Mucosa of descending colon (tissue), 3 donors: ENCODE results near the gene RGS11. TPM values are rescaled to one million over a fixed set of nuclear protein-coding genes. Genes with fewer than 3 reads are reported as not detected.

Experiments used
- ATAC-seq: fragments of 200-7000 bp; cut with Tn5 transposase; one replicate; pipeline ENCODE4 v1.9.1; 2020; ENCODE audit warnings: mild to moderate bottlenecking, moderate library complexity
- DNase-seq, 3 donors: peaks; one replicate each; pipeline ENCODE4 v3.0.0-alpha.2; 2020
- H3K36me3 ChIP-seq: fragments of 200-600 bp; one replicate; pipeline ENCODE4 v1.8.0; 2021; ENCODE audit warnings: low read depth, mild to moderate bottlenecking
- H3K4me1 ChIP-seq: fragments of 200-600 bp; one replicate; pipeline ENCODE4 v1.8.0; 2021; ENCODE audit warnings: low read depth, mild to moderate bottlenecking
- H3K4me3 ChIP-seq: fragments of 200-600 bp; one replicate; pipeline ENCODE4 v1.8.0; 2021; ENCODE audit warnings: mild to moderate bottlenecking
- H3K9me3 ChIP-seq: fragments of 200-600 bp; one replicate; pipeline ENCODE4 v1.8.0; 2021; ENCODE audit warnings: mild to moderate bottlenecking
- intact Hi-C, 2 donors: fragments of 100-400 bp; cut with DNase I in 1 of 2; cut with micrococcal nuclease in 1 of 2; formaldehyde crosslinking; loops; one replicate each; pipeline versions ENCODE4 v1.11.0 to v1.11.1; 2022; cut with DNase I, micrococcal nuclease
- total RNA-seq, 3 donors: library from RNA; stranded (reverse); fragmentation: NEBNext Ultra II Directional in 2 of 3; extraction: Animal tissue kit (Norgen Biotek cat#: 25700) in 2 of 3; gene quantifications; one replicate each; pipeline versions ENCODE4 v1.2.1 to v1.2.4, GENCODE V29; 2021 to 2023
- TF ChIP-seq, protein P1 (sequence below): fragments of 200-600 bp; IDR thresholded peaks from one replicate; pipeline ENCODE4 v1.8.0; 2022; ENCODE audit warnings: antibody characterized with exemption, mild to moderate bottlenecking
- donor health status: DM: no; HTN: no; CAD: no; lungs with moderate emphysema.
- donor health status: DM: no; HTN: no; CAD: no.
- donor health status: DM: no; HTN: yes; CAD: no.

Gene RGS11
- total RNA-seq, 3 donors from 2014 or later: 2.6 to 10.0 (median 8.1) TPM

DNA sequence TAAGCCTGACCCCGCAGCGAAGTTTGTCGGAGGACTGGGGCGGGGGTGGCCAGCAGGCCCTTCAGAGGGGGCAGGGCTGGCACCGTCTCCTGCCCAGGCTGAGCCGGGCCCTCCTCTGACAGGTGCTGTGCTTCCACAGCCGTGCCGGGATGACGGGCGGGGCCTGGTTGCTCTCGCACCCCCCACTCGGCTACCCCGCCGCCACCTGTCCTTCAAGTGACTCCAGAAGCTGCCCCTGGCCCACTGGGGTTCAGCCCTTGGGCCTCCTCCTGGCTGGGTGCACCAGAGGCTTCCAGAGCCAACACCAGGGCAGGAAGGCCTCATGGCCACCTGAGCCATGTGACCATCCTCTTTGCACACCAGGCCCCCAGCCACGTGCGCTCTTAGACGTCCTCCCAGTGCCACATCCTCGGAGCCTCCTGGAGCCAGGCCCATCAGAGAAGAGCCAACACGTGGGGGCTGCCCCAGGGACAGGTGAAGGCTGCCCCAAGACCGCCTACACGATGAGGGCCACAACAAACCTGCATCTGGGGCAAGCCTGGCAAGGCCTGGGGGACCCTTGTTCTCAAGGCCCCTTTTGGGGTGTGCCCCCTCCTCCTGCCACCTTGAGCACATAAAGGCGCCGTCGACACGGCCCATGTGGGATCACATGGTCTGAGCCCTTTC lies 14.4 kb upstream of the RGS11 start:
- Histone ChIP-seq H3K4me3 (no peak overlapping the region), H3K9me3 (no peaks in the 10 kb centered on the region), H3K4me1 (no peaks in the 10 kb centered on the region), H3K36me3 (no peaks in the 10 kb centered on the region)
- TF ChIP-seq, protein P1, sequence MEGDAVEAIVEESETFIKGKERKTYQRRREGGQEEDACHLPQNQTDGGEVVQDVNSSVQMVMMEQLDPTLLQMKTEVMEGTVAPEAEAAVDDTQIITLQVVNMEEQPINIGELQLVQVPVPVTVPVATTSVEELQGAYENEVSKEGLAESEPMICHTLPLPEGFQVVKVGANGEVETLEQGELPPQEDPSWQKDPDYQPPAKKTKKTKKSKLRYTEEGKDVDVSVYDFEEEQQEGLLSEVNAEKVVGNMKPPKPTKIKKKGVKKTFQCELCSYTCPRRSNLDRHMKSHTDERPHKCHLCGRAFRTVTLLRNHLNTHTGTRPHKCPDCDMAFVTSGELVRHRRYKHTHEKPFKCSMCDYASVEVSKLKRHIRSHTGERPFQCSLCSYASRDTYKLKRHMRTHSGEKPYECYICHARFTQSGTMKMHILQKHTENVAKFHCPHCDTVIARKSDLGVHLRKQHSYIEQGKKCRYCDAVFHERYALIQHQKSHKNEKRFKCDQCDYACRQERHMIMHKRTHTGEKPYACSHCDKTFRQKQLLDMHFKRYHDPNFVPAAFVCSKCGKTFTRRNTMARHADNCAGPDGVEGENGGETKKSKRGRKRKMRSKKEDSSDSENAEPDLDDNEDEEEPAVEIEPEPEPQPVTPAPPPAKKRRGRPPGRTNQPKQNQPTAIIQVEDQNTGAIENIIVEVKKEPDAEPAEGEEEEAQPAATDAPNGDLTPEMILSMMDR: no peak
- DNase-seq (no peak), ATAC-seq (no peak)
- intact Hi-C loops: no loop called here

DNA sequence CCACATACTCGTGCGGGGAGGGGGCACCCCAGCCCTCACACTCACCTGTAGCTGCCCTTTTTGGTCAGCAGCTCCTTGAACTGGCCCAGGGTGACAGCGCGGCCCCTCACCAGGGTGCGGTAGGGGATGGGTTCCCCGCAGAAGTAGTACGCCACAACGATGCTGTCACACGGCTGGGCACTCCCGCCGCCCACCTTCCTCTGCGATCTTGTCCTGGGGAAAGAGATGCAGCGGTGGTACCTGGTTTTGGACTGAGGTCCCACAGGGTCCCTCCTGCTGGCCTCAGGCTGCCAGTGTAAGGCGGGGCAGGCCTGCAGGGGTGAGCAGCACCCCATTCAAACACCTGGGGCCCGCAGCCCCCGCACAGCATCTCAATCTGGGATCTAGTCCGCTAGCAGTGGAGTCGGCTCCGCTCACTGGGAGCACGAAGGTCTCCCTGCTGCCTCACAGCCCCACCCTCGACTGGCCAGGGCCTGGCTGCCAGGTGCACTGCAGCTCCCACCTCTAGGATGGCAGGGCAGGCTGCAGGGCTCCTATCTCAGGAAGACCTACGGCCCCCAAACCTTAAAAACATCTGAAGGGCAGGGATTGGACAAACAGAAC lies 13.8 kb upstream of the RGS11 start:
- TF ChIP-seq, protein P1: no peak
- H3K4me3 ChIP-seq: no peak overlapping the region
- intact Hi-C loops: no loop called here
- DNase-seq (no peak), ATAC-seq (no peak)
- no peaks in the 10 kb centered on the region for H3K36me3 ChIP-seq
- no peaks in the 10 kb centered on the region for H3K9me3 ChIP-seq
- H3K4me1 ChIP-seq: no peaks in the 10 kb centered on the region

DNA sequence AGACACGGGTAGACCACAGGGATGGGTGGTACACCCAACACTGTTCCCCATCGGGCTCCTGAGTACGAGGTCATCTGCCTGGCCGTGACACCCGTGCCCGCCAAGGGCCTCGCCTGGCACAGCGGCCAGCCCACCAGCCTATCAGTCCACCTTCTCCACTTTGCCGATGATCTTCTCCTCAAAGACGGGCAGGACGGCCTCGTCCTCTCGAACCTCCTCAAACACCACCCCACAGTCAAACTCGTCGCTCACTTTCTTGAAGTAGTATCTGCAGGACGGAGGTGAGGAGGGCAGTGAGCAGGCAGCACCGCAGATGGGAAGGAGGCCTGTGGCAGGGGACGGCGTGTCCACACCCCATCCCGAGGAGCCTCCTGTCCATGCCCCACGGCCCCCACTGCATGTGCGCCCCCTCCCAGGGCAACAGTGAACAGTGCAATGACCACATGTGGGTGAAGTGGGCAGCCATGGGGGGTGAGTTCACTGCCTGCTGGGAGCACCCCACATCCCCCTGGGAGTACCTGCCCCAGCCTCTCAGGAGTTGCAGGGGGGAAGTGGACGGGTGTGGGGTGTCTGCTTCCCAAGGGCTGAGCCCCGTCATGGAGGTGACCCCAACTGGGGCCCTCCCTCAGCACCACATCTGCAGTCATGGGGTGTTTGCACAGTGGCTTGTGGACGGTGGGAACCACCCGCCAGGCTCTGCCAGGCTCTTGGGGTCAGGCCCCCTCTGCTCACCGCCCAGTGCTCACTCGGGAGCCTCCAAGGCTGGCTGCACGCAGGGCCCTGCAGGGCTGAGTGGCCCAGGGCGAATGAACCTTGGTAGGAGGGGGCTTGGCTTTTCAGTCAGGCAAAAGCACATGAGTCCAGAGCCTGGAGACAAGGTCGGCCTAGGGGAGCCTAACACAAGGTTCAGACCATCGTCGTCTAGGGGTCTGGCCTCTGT lies 12.5 kb upstream of the RGS11 start:
- intact Hi-C loops: no loop called here
- DNase-seq (no peak), ATAC-seq (no peak)
- Histone ChIP-seq H3K9me3 (no peaks in the 10 kb centered on the region), H3K4me1 (no peaks in the 10 kb centered on the region), H3K4me3 (no peak overlapping the region), H3K36me3 (no peaks in the 10 kb centered on the region)
- TF ChIP-seq, protein P1: no peak

DNA sequence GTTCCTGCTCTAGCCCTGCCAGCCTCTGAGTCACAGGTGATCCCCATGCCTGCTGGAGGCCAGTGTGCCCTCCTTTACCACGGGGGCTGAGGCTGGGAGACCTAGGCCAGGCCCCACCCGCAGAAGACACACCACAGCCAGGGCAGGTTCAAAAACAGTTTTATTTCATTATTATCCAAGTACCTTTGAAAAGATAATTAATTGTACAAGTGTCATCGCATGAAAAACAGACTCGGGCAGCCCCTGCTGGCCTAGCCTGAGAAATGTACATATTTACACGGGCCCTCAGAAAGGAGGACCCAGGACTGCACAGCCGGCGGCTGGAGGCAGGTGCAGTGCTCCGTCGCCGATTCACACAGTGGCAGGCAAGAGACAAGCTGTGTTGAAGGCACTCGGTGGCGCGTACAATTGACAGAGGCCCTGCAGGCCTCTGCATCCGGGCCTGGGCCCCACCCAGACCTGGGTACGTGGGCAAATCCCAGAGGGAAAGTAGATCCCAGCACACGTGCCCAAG lies 11.6 kb upstream of the RGS11 start:
- intact Hi-C loops: no loop called here
- no peak for ATAC-seq
- H3K4me1 ChIP-seq: no peaks in the 10 kb centered on the region
- H3K4me3 ChIP-seq: no peak overlapping the region
- TF ChIP-seq, protein P1: no peak
- H3K9me3 ChIP-seq: no peaks in the 10 kb centered on the region
- DNase-seq: no peak
- H3K36me3 ChIP-seq: no peaks in the 10 kb centered on the region

DNA sequence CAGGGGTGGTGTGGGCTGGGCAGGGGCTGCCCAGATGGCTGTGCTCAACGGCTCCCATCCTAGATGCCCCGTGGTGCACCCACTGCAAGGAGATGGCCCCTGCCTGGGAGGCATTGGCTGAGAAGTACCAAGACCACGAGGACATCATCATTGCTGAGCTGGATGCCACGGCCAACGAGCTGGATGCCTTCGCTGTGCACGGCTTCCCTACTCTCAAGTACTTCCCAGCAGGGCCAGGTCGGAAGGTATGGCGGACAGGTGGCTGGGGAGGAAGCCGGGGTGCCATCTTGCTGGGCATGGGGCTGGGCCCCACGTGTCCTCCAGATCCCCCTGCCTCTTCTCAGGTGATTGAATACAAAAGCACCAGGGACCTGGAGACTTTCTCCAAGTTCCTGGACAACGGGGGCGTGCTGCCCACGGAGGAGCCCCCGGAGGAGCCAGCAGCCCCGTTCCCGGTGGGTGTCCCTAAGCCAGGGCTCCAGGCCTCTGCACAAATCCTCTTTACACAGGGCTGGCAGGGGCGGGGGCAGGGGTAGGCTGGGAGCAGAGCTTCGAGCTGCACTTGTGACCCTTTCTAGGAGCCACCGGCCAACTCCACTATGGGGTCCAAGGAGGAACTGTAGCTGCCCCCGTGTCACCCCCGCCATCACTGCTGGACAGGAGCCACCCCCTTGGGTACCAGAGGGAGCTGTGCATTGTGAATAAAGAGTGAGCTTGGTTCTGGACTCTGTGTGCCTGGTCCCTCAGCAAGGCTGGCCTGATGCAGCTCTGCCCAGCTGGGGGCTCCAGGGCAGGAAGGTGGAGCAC lies 10.9 kb upstream of the RGS11 start:
- TF ChIP-seq, protein P1: no peak
- no peaks in the 10 kb centered on the region for H3K4me1 ChIP-seq
- ATAC-seq (no peak), DNase-seq (no peak)
- H3K4me3 ChIP-seq: no peak overlapping the region
- H3K9me3 ChIP-seq: no peaks in the 10 kb centered on the region
- intact Hi-C loops: no loop called here
- no peaks in the 10 kb centered on the region for H3K36me3 ChIP-seq
